ENCODE measurements around the gene SPDYE1. TPM values are rescaled to one million over a fixed set of nuclear protein-coding genes. Genes with fewer than 3 reads are reported as not detected.
"Not testable (repeated sequence)": the region's sequence is repeated elsewhere in the genome, so short reads cannot be mapped to it uniquely, and the experiment has no call there.

SPDYE1 gene
- total RNA-seq, 2 donors from 2014 or later, result not detected

DNA sequence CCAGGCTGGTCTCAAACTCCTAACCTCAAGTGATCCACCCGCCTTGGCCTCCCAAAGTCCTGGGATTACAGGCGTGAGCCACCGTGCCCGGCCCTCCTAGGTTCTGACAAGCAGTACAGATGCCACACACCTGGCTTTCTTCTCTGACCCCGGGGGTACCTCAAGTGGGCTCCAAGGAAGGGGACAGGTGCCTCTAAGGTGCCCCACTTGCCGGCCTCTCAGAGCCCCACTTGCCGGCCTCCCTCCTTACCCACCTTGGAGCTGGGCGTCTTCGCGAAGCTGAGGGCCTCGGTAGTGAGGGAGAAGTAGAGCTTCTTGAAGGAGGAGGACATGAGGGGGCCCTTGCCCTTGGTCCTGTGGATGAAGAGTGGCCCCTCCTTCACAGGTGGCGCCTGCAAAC, 40.9 kb downstream of the SPDYE1 start:
- DNase-seq; intact Hi-C loops (cut with DNase I, micrococcal nuclease); ATAC-seq: not testable (repeated sequence)

DNA sequence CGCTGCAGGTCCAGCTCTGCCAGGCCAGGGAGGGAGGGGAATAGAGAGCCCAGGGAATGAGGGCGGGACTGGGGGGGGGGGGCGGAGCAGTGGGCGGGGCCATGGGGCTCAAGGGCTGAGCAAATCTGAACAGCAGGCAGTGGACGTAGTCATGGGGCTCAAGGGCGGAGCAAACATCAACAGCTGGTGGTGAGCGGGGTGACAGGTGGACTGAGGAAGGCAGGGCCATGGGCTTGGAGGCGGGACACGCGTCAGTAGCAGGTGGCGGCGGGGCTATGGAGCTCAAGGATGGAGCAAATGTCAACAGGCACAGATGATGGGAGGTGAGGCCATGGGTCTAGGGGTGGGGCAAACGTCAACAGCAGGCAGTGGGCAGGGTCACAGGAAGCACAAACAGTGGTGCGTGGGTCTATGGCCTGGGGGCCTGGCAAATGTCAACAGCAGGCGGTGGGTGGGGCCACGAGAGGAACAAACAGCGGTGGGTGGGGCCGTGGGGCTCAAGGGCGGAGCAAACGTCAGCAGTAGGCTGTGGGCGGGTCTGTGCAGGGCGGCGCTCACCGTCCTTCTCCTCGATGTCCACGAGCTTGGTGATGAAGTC, 41.4 kb downstream of the SPDYE1 start:
- intact Hi-C loops (cut with DNase I, micrococcal nuclease), result not testable (repeated sequence)
- peak; percentile 74 for ATAC-seq
- peak; percentile 97 to 99 for DNase-seq

DNA sequence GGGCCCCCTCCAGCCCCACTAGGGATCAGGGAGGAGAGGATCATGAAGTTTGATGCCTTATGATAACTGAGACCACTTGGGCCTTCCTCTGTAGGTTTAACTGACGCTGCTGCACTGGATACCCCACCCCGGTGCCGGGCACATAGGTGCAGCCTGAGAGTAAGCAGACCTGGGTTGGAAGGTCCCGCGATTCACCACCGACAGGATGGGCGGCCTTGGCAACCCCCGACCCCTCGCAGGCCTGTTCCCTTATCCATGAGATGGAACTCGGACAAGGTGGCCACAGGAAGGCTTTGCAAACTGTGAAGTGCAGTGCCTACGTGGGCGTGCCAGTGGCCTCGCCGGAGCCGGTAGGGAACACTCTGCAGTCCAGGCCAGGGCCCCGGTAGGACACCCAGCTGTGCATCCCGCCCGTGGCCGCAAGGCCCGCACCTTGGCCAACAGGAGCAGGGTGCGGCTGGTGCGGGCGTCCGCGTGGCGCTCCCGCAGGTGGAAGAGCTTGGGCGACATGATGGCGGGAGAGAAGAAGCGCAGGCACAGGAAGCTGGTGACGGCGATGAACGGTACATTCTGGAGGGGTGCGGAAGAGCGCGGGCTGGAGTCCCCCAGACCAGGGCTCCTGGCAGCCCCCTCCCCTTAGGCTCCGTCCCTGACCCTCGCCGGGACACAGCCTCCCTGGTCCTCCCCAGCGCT, 42.2 kb downstream of the SPDYE1 start:
- intact Hi-C loops (cut with DNase I, micrococcal nuclease); DNase-seq: not testable (repeated sequence)
- peak; percentile 0 for ATAC-seq

DNA sequence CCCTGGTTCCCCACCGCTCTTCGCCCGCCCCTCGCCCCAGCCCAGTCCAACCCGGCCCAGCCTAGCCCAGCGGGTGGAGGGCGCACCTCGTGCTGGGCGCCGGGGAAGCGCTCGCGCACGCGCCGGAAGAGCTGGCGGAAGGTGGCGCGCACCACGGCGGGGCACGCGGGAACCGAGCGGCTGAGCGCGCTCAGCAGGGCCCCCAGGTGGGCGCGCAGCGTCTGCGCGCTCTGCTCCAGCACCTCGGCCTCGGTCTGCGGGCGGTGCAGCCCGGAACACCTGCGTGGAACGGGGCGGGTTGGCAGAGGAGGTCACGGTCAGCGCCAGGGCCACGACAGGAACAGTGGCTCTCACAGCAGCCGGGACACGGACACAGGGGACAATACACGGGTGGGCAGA, 42.8 kb downstream of the SPDYE1 start:
- intact Hi-C loops (cut with DNase I, micrococcal nuclease), result not testable (repeated sequence)
- ATAC-seq, result peak; percentile 31
- peak in 1 of 2 donors; percentile 62 for DNase-seq

DNA sequence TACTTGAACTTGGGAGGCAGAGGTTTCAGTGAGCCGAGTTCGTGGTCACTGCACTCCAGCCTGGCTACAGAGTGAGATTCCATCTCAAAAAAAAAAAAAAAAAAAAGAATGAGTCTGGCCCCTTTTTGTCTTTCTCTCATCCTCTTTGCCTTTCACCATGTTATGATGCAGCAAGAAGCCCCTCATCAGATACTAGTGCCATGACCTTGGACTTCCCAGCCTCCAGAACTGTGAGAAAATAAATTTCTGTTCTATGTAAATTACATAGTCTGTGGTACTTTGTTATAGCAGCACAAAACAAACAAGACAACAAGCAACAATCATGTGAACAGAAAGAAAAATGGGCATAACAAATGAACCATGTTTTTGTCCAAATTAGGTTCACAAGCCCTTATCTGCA, 44.5 kb downstream of the SPDYE1 start:
- no peak for DNase-seq
- ATAC-seq, result no peak
- intact Hi-C loops (cut with DNase I, micrococcal nuclease), result no loop called here

DNA sequence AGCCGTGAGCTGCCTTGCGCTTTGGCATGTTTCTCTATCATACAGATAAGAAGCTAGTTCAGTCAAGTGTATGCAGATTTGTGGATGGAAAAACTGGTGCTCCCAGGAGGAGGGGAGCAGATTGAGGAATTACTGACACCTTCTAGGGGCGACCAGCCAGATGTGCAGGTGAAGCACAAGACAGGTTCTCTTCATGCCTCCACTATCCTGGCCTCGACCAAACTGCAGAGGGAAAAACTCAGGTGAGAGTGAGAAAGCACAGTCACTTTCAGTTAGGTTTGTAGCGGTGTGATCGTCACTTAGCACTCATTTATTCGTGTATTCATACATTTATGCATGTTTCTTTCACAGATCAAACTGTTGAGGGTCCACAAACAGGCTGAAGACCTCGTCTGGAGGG, 46.2 kb downstream of the SPDYE1 start:
- ATAC-seq, result no peak
- intact Hi-C loops (cut with DNase I, micrococcal nuclease), result no loop called here
- DNase-seq, result no peak

DNA sequence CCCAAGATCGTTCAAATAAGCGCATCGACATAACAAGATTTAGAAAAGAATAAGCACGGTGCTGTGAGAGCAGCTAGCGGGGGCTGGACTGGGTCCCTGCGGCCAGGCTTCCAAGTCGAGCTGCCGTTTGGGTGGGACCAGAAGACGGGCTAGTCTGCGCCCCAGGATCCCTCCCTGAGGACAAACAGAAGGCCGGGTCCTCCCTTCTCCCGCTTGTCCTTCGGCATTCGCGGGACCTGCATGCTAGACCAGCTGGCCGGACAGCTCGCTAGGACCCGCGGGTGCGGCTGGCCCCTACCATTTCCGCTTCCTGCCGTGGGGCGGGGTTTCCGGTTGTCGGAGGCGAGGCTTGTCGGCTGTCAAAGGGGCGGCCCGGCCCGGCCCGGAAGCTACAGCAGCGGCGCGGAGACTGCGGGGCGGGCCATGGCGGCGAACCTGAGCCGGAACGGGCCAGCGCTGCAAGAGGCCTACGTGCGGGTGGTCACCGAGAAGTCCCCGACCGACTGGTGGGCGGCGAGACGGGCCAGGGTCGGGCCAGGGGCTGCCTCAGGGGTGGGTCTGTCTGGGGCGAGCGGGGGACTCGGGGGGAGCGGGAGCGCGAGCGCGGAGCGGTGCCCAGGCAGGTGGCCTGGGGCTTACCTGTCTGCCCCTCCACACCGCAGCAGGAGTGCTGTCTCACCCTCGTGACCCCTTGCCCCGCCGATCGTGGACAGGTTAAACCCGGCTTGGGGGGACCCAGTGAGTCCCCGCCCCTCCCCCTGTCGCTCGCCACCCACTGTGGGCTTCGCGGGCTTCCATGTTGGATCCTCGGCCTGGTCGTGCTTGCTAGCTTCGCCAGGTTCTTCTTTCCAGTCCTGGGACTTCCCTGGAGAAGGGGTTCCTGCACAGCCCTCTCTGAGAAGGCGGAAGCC, 46.9 kb downstream of the SPDYE1 start, which contains the start of gene DBNL:
DBNL (plus strand) TSS at position 388 of the 911 bp plus-strand sequence; CDS start at position 424, 36 bp downstream.
- DNase-seq (peak; percentile 96 to 98), ATAC-seq (peak; percentile 88)
- intact Hi-C loops (cut with DNase I, micrococcal nuclease), result no loop called here

DNA sequence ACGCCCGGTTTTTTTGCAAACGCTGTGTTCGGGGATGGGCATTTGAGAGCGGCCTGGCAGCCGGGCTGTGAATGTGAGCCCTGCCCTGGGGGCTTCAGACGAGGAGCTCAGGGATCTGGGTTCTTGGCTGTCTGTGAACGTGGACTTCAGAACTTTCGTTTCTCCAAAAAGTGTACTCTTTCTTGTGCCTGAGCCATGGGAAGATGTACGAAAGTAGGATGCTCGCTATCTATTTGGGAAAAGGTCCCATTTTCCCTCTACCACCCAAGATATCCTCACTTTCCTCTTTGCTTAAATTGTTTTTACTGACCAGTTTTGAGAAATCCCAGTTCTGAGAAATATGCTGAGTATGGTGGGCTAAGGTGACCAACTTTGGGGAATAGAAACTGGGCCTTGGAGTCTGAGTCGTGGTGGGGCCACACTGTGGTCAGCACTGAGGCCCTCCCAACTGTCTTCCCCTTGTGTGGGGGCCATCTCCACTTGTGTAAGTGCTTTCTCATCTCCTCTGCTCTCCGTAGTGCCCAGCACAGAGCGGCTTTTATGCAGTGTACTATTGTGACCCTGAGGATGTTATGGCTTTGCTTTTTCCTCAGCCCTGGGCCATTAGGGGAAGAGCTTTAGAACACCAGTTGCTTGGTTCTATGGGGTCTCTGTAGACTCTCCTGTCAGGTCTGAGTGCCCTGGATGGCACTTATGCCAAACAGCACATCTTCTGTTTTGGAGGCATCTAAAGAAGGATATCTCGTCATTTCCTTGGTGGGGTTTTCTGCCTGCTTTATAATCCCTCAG, 47.7 kb downstream of the SPDYE1 start:
- no peak for ATAC-seq
- DNase-seq, result no peak
- intact Hi-C loops (cut with DNase I, micrococcal nuclease), result no loop called here

DNA sequence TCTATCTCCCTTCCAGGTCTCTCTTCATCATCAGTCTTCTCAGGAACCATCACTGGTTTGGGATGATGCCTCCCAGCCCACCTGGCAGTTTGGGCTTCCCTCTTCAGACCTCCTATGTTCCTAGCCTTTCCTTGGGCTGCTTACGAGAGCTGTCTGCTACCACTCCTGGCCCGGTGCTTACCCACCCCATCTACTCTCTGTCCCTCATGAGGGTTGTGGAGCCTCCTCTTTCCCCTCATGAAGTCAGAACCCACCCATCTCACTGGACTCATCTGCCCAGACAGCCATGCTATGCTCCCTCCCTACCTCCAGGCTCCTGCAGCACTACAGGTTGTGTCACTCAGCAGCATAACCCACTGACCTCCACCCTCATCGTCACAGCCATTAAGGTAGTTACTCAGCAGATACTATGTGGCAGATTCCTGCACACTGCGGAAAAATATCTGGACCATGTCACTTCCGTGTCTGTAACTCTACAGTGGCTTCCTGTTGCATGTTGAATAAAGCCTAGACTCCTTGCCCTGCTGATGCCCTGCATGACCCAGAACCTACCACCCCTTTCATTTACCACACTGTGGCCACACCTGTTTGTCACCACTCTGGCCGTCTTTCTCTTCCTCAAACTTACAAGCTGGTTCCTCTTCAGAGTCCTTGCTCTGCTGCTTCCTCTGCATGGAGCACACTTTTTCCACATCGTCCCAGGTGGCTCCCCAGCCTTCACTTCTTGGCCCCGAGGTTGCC, 48.8 kb downstream of the SPDYE1 start:
- ATAC-seq (peak; percentile 5), DNase-seq (no peak)
- intact Hi-C loops (cut with DNase I, micrococcal nuclease), result no loop called here

DNA sequence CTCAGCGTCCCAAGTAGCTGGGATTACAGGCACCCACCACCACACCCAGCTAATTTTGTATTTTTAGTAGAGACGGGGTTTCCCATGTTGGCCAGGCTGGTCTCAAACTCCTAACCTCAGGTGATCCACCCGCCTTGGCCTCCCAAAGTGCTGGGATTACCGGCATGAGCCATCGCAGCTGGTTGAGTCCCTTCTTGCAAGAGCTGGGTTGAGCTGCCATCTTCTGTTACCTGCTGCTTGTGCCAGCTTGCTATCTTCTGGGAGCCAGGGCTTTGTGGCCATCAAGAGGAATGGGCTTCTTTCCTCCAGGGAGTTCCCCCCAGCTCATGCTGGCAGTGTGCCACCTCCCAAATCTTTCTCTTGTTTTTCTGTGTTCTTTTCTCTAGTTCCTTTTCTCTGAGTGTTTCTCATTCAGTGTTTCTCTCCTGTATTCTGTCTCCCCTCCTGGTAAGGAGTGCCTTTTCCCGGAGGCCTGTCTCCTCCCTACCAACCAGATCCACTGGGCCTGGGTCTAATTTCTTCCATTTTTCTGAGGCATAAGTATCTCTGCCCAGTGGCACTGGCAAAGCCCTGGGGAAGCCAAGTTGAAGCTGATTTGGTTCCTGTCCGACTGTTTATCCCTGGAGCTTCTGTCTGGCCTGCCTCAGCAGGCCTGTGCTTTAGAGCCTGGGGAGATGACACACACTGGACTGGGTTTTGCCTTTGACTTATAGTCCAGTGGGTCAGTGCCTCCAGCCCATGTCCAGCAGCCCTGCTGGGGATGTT, 50.5 kb downstream of the SPDYE1 start:
- intact Hi-C loops (cut with DNase I, micrococcal nuclease), result no loop called here
- ATAC-seq, result no peak
- no peak for DNase-seq

DNA sequence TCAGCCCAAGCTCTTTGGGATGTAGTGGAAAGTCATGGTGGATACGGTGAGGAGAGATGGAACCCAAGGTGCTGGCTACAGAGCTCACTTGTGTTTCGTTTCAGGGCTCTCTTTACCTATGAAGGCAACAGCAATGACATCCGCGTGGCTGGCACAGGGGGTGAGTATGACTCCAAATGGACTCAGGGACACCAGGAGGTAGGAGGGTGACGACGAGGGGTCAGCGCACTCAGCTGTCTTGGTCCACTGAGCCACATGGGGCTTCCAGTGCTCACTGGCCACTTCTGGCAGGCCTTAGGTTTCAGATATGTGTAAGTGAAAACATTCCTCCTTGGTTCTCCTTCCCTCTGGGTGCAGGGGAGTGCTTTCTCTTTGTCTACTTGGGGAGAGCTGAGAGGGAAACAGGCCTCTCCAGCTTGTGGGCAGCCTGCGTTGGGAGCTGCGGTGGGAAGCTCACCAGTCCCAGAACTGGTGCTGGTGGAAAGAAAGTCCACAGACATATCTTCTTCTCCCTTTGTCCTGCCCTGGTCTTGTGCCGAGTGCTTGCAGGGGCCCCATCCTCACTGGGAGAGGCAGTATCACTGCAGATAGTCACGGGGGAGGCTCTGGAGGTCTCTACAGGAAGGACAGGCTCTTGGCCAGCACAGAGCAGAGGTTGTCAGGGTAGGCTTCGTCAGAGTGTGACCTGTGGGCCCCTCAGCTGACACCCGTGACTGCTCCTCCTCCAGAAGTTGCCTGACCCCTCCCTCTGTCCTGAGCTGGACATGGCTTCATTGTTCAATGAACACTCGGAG, 52.6 kb downstream of the SPDYE1 start:
- DNase-seq (no peak), ATAC-seq (no peak)
- intact Hi-C loops (cut with DNase I, micrococcal nuclease), result no loop called here

DNA sequence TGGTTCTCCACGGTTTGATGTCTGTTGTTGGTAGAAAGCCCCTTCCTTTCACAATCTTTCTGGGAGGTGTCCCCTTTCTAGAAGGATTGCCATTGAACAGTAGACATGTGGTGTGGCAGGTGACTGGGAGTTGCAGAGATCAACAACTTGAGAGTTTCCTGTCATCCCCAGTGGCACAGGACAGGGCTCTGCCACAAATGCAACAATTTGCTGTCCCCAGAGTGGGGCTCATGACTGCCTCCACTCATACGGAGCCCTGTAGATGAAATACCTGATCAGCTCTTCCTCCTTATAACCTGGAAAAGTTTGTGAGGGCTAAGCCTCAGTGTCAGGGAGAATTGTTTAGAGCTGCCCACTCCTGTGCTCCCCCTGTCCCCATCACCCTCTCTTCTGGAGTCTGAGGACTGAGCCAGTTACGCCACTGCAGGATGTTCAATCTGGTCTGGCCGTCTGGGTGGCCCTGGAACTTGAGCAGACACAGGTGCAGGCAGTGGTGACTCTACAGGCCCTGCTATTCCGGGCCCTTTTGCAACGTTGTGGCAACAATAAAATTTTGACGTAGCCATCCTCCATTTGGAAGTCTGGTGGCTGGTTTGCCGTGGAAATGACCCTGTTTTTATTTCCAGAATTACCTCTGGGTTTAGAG, 53.3 kb downstream of the SPDYE1 start:
- DNase-seq (peak in 1 of 2 donors; percentile 4), ATAC-seq (no peak)
- intact Hi-C loops (cut with DNase I, micrococcal nuclease), result no loop called here

DNA sequence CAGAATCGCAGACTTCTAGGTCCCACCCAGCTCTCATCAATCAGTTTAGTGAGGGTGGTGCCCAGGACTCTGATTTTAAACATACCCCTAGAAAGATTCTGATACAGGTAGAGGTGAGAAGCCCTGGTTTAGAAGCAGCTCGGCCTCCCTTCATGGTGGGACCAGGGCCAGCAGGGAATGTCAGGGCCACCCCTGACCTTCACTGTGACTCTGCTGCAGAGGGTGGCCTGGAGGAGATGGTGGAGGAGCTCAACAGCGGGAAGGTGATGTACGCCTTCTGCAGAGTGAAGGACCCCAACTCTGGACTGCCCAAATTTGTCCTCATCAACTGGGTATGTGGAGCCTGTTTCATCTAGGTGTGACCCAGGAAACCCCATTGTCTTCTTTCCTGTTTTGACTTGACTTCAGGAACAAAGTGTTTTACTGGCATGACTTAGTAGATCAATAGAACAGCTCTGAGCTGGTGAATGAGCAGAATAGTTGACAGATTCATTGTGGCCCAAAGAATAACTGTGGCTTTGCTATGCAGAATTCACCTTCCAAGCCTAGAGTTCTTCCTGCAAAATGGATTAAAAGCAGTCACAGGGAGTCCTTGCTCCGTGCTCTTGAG, 54.0 kb downstream of the SPDYE1 start:
- DNase-seq (peak in 1 of 2 donors; percentile 4), ATAC-seq (no peak)
- intact Hi-C loops (cut with DNase I, micrococcal nuclease), result no loop called here

DNA sequence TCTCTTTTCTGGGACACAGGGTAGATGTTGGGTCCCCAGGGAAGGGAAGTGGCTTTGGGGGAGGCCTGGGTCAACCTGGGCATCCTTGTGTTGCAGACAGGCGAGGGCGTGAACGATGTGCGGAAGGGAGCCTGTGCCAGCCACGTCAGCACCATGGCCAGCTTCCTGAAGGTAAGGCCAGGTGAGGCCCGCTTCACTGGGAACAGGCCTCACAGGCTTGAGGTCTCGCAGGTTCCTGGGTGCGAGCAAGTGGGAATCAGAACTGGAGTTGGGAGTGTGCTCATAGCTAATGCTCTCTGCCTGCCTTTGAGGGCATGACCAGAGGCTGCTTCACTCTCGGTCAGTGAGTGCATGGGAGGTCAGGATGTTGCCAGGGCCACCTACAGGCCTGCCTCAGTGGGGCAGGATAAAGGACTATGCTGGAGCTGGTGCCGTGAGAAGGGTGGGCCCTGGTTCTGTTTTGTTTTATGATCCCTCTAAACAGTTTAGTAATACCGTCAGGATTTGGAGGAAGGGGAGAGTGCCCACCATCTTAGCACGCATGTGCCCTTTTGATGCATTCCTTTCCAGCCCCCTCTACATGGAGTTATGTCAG, 55.2 kb downstream of the SPDYE1 start:
- peak in 1 of 2 donors; percentile 16 for DNase-seq
- no peak for ATAC-seq
- intact Hi-C loops (cut with DNase I, micrococcal nuclease), result no loop called here

DNA sequence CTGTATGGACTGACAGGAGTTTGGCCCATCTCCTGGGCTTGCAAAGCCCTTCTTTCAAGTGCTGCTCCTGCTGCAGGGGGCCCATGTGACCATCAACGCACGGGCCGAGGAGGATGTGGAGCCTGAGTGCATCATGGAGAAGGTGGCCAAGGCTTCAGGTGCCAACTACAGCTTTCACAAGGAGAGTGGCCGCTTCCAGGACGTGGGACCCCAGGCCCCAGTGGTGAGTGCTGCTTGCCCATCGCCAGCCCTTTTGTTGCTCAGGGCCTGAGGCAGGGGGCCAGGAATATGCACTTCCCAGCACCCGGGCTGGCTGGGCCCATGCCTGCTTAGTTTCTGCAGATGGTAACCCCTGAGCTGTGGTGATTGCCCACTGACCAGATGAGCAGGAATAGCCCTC, 59.0 kb downstream of the SPDYE1 start:
- intact Hi-C loops (cut with DNase I, micrococcal nuclease), result no loop called here
- peak in 1 of 2 donors; percentile 14 for DNase-seq
- ATAC-seq, result no peak

Measured in left colon (tissue), 2 donors.